C4-2B (cell line): ENCODE results near the gene STIM1.

Source experiments
- CTCF ChIP-seq: fragments of 450-650 bp; conservative IDR thresholded peaks from 2 replicates; pipeline ENCODE4 v1.5.1; 2017; ENCODE audit warnings: mild to moderate bottlenecking
- ZFX ChIP-seq: fragments of 450-650 bp; IDR thresholded peaks from 2 replicates; pipeline ENCODE4 v1.6.1; 2017

GRCh38 chr11:3977078-3977477 is 121.6 kb downstream of the STIM1 start:
- TF ChIP-seq CTCF (no peak), ZFX (no peak)
